Right atrium auricular region (tissue), 2 donors: ENCODE results near the gene YTHDC2. TPM values are rescaled to one million over a fixed set of nuclear protein-coding genes. Genes with fewer than 3 reads are reported as not detected.

Experiments
- DNase-seq: peaks from one replicate; pipeline ENCODE4 v3.0.0-alpha.2; 2019; ENCODE audit warnings: low spot score
- H3K27ac ChIP-seq, 2 donors: fragments of 200-600 bp; sonication (generic); 1 replicate in 1 of 2; 2 replicates in 1 of 2; pipeline ENCODE4 v1.5.1; 2016 to 2019
- H3K27me3 ChIP-seq, 2 donors: fragments of 200-600 bp; sonication (generic); one replicate each; pipeline versions ENCODE4 v1.5.1 to v1.6.0; 2017 to 2019
- H3K36me3 ChIP-seq: fragments of 200-600 bp; sonication (generic); one replicate; pipeline ENCODE4 v1.5.1; 2016
- H3K4me1 ChIP-seq, 2 donors: fragments of 200-600 bp; sonication (generic); one replicate each; pipeline versions ENCODE4 v1.5.1 to v1.6.0; 2017 to 2019
- H3K4me3 ChIP-seq, 2 donors: fragments of 200-600 bp; sonication (generic); 1 replicate in 1 of 2; 2 replicates in 1 of 2; pipeline ENCODE4 v1.5.1; 2017 to 2019; ENCODE audit warnings: mild to moderate bottlenecking in 1 of 2, moderate library complexity in 1 of 2
- H3K9me3 ChIP-seq, 2 donors: fragments of 200-600 bp; sonication (generic); one replicate each; pipeline ENCODE4 v1.5.1; 2019
- CTCF ChIP-seq, 2 donors: fragments of 200-600 bp; sonication (generic); IDR thresholded peaks; one replicate each; pipeline ENCODE4 v1.5.1; 2019; ENCODE audit warnings: antibody characterized with exemption in 2 of 2
- total RNA-seq, 2 donors: library from RNA; depleted of rRNA; stranded (reverse); fragments of >200 nt; gene quantifications; one replicate each; pipeline ENCODE4 v1.1.0, GENCODE V29; 2016

YTHDC2 gene
- total RNA-seq, 2 donors from 2014 or later: 7.8 to 12.1 TPM

- Histone ChIP-seq H3K27me3 (no peaks in the 10 kb centered on the region), H3K36me3 (peaks cover 42% of the 10 kb centered on the region), H3K4me1 (no peaks in the 10 kb centered on the region), H3K4me3 (no peak overlapping the region), H3K27ac (no peak overlapping the region), H3K9me3 (no peaks in the 10 kb centered on the region)
- no peak for DNase-seq
- no peak for TF ChIP-seq CTCF (IDR thresholded peaks at IDR 0.05)
Measured at GRCh38 chr5:113562828-113563400, 49.4 kb downstream of the YTHDC2 start.

GRCh38 chr5:113569396-113569795, 55.9 kb downstream of the YTHDC2 start:
- no peak for TF ChIP-seq CTCF (IDR thresholded peaks at IDR 0.05)
- no peak overlapping the region for H3K27ac ChIP-seq
- H3K36me3 ChIP-seq: peaks cover 29% of the 10 kb centered on the region
- H3K4me1 ChIP-seq: peaks cover 0 to 3% of the 10 kb centered on the region in 2 donors
- peaks cover 0 to 11% of the 10 kb centered on the region in 2 donors for H3K9me3 ChIP-seq
- DNase-seq: no peak
- no peak overlapping the region for H3K4me3 ChIP-seq
- H3K27me3 ChIP-seq: no peaks in the 10 kb centered on the region

- Histone ChIP-seq H3K4me1 (peaks cover 0 to 4% of the 10 kb centered on the region in 2 donors), H3K27ac (no peak overlapping the region), H3K36me3 (peaks cover 25% of the 10 kb centered on the region), H3K4me3 (no peak overlapping the region), H3K27me3 (no peaks in the 10 kb centered on the region), H3K9me3 (peaks cover 0 to 11% of the 10 kb centered on the region in 2 donors)
- TF ChIP-seq CTCF (IDR thresholded peaks at IDR 0.05): no peak
- DNase-seq: no peak
Measured at GRCh38 chr5:113572716-113573115, 59.2 kb downstream of the YTHDC2 start.

- no peak overlapping the region for H3K4me3 ChIP-seq
- H3K27me3 ChIP-seq: no peaks in the 10 kb centered on the region
- DNase-seq: no peak
- H3K36me3 ChIP-seq: peaks cover 12% of the 10 kb centered on the region
- no peak overlapping the region for H3K27ac ChIP-seq
- no peak for TF ChIP-seq CTCF (IDR thresholded peaks at IDR 0.05)
- H3K4me1 ChIP-seq: peaks cover 0 to 4% of the 10 kb centered on the region in 2 donors
- peaks cover 0 to 11% of the 10 kb centered on the region in 2 donors for H3K9me3 ChIP-seq
Measured at GRCh38 chr5:113574417-113574816, 60.9 kb downstream of the YTHDC2 start.

- Histone ChIP-seq H3K4me1 (peaks cover 0 to 4% of the 10 kb centered on the region in 2 donors), H3K27me3 (no peaks in the 10 kb centered on the region), H3K9me3 (peaks cover 0 to 11% of the 10 kb centered on the region in 2 donors), H3K36me3 (peaks cover 12% of the 10 kb centered on the region), H3K4me3 (no peak overlapping the region), H3K27ac (no peak overlapping the region)
- TF ChIP-seq CTCF (IDR thresholded peaks at IDR 0.05): no peak
- DNase-seq: no peak
Measured at GRCh38 chr5:113575074-113575473, 61.6 kb downstream of the YTHDC2 start.

- H3K4me3 ChIP-seq: no peak overlapping the region
- no peak for DNase-seq
- no peak overlapping the region for H3K27ac ChIP-seq
- peaks cover 0 to 4% of the 10 kb centered on the region in 2 donors for H3K4me1 ChIP-seq
- peaks cover 0 to under 1% of the 10 kb centered on the region in 2 donors for H3K9me3 ChIP-seq
- TF ChIP-seq CTCF (IDR thresholded peaks at IDR 0.05): no peak
- no peaks in the 10 kb centered on the region for H3K27me3 ChIP-seq
- peaks cover 18% of the 10 kb centered on the region for H3K36me3 ChIP-seq
Measured at GRCh38 chr5:113578091-113578490, 64.6 kb downstream of the YTHDC2 start.
